Keratinocyte (primary cell): ENCODE measurements around the gene CSK. TPM values are rescaled to one million over a fixed set of nuclear protein-coding genes. Genes with fewer than 3 reads are reported as not detected.

Experiments
- DNase-seq: peaks from one replicate; pipeline ENCODE4 v3.0.0-alpha.2; 2011; ENCODE audit warnings: low read depth, missing footprints, low spot score
- FAIRE-seq: peaks from 2 replicates; lab custom pipeline; 2011; peaks lifted over from hg19 to GRCh38; lab: Jason Lieb, UNC
- H2AFZ ChIP-seq: 2 replicates; pipeline ENCODE4 v1.6.0; 2012; ENCODE audit warnings: low read length, control low read depth, inconsistent platforms; ENCODE audit not compliant: control insufficient read depth
- H3K27ac ChIP-seq: 2 replicates; pipeline ENCODE4 v1.5.1; 2011; ENCODE audit warnings: low read length; ENCODE audit not compliant: control insufficient read depth, insufficient read depth
- H3K27me3 ChIP-seq: 3 replicates; pipeline ENCODE4 v1.6.0; 2011; ENCODE audit warnings: low read length; ENCODE audit not compliant: control insufficient read depth, insufficient read depth; ENCODE audit errors: extremely low read depth
- H3K36me3 ChIP-seq, 2 experiments: 2 replicates in 1 of 2; 3 replicates in 1 of 2; pipeline ENCODE4 v1.5.1; 2011; ENCODE audit warnings: low read length in 2 of 2, mild to moderate bottlenecking in 1 of 2; ENCODE audit not compliant: control insufficient read depth in 2 of 2, insufficient read depth in 2 of 2; ENCODE audit errors: extremely low read depth in 1 of 2
- H3K4me1 ChIP-seq: 3 replicates; pipeline ENCODE4 v1.5.1; 2011; ENCODE audit warnings: low read length; ENCODE audit not compliant: control insufficient read depth, insufficient read depth; ENCODE audit errors: extremely low read depth
- H3K4me2 ChIP-seq: 3 replicates; pipeline ENCODE4 v1.6.0; 2011; ENCODE audit warnings: low read depth, low read length; ENCODE audit not compliant: control insufficient read depth, insufficient read depth; ENCODE audit errors: extremely low read depth
- H3K4me3 ChIP-seq, 3 experiments: fragments of 200-600 bp in 1 of 3; sonication (generic) in 1 of 3; 2 replicates in 2 of 3; 3 replicates in 1 of 3; pipeline ENCODE4 v1.5.1; 2011 to 2016; ENCODE audit warnings: low read length in 3 of 3, mild to moderate bottlenecking in 3 of 3, control low read depth in 2 of 3, inconsistent platforms in 1 of 3, low read depth in 1 of 3, mixed read lengths in 1 of 3, mixed run types in 1 of 3, moderate library complexity in 1 of 3; ENCODE audit not compliant: control insufficient read depth in 2 of 3, insufficient read depth in 2 of 3; ENCODE audit errors: extremely low read depth in 1 of 3
- H3K79me2 ChIP-seq: 2 replicates; pipeline ENCODE4 v1.6.0; 2012; ENCODE audit warnings: low read length; ENCODE audit not compliant: control insufficient read depth, insufficient read depth
- H3K9ac ChIP-seq: 3 replicates; pipeline ENCODE4 v1.6.0; 2011; ENCODE audit warnings: low read length; ENCODE audit not compliant: control insufficient read depth, insufficient read depth; ENCODE audit errors: extremely low read depth
- H3K9me1 ChIP-seq: 3 replicates; pipeline ENCODE4 v1.6.0; 2011; ENCODE audit warnings: low read length; ENCODE audit not compliant: control insufficient read depth, insufficient read depth; ENCODE audit errors: extremely low read depth
- H3K9me3 ChIP-seq: 2 replicates; pipeline ENCODE4 v1.5.1; 2012; ENCODE audit warnings: low read depth, low read length; ENCODE audit not compliant: control insufficient read depth
- H4K20me1 ChIP-seq: 3 replicates; pipeline ENCODE4 v1.6.0; 2011; ENCODE audit warnings: low read length; ENCODE audit not compliant: control insufficient read depth, insufficient read depth; ENCODE audit errors: extremely low read depth
- EZH2 ChIP-seq: IDR thresholded peaks from one replicate; pipeline ENCODE4 v1.6.1; 2012; ENCODE audit warnings: inconsistent platforms, mild to moderate bottlenecking, low read length, moderate library complexity
- dilution Hi-C: fragments of 300-500 bp; cut with MboI; formaldehyde crosslinking; loops from one replicate; pipeline ENCODE4 v1.7.0; 2020; ENCODE audit warnings: low sequenced_read_pairs; ENCODE audit not compliant: extremely low pct_ligation_motif_present
- polyA plus RNA-seq, 5 experiments: library from polyadenylated mRNA; depleted of rRNA in 3 of 5; stranded (reverse) in 3 of 5; stranded (forward) in 1 of 5; unstranded in 1 of 5; fragments of >200 nt; gene quantifications; 1 replicate in 1 of 5; 2 replicates in 3 of 5; 3 replicates in 1 of 5; pipeline versions ENCODE4 v1.2.1 to v1.2.3, GENCODE V29; 2011 to 2012; ENCODE audit warnings: missing spikeins in 2 of 5, low read depth in 1 of 5, low replicate concordance in 1 of 5
- TF ChIP-seq, protein P1 (sequence below), 3 experiments: IDR thresholded peaks in 1 of 3; conservative IDR thresholded peaks in 1 of 3; optimal IDR thresholded peaks in 1 of 3; 2 replicates in 2 of 3; 3 replicates in 1 of 3; pipeline versions ENCODE3 to v1.5.1; 2011; ENCODE audit warnings: low read length in 3 of 3, mild to moderate bottlenecking in 3 of 3, moderate library complexity in 2 of 3, control low read depth in 1 of 3, inconsistent platforms in 1 of 3; ENCODE audit not compliant: insufficient read depth in 2 of 3; ENCODE audit errors: extremely low read depth in 1 of 3

Gene CSK
- polyA plus RNA-seq, 1 donor (not counting 4 experiments of a cell fraction or from before 2014, with no cell fraction given) = 17.2 TPM

DNA sequence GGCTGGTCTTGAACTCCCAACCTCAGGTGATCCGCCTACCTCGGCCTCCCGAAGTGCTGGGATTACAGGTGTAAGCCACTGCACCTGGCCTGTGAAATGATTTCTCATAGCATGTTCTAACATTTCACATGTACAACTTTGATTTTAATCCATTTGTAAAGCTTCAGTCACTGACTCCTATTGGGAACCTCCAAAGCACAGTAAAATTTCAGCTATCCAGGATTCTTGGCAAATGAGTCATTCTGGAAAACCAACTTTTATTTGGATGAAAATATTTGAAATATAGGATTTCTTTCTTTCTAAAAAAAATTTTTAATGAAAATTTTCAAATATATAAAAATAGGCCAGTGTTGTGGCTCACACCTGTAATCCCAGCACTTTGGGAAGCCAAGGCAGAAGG lies 28.1 kb downstream of the CSK start:
- dilution Hi-C loops = no loop called here
- Histone ChIP-seq H3K27ac (no peak overlapping the region), H3K9me1 (no peaks in the 10 kb centered on the region), H3K4me1 (peaks cover 7% of the 10 kb centered on the region), H3K27me3 (no peaks in the 10 kb centered on the region), H3K79me2 (no peaks in the 10 kb centered on the region), H3K9me3 (no peaks in the 10 kb centered on the region), H3K4me2 (no peak overlapping the region), H3K9ac (no peak overlapping the region), H3K36me3 (no peaks in the 10 kb centered on the region), H4K20me1 (peaks cover 3% of the 10 kb centered on the region), H2AFZ (no peak overlapping the region), H3K4me3 (no peak overlapping the region)
- TF ChIP-seq, protein P1, sequence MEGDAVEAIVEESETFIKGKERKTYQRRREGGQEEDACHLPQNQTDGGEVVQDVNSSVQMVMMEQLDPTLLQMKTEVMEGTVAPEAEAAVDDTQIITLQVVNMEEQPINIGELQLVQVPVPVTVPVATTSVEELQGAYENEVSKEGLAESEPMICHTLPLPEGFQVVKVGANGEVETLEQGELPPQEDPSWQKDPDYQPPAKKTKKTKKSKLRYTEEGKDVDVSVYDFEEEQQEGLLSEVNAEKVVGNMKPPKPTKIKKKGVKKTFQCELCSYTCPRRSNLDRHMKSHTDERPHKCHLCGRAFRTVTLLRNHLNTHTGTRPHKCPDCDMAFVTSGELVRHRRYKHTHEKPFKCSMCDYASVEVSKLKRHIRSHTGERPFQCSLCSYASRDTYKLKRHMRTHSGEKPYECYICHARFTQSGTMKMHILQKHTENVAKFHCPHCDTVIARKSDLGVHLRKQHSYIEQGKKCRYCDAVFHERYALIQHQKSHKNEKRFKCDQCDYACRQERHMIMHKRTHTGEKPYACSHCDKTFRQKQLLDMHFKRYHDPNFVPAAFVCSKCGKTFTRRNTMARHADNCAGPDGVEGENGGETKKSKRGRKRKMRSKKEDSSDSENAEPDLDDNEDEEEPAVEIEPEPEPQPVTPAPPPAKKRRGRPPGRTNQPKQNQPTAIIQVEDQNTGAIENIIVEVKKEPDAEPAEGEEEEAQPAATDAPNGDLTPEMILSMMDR (optimal IDR thresholded peaks at IDR 0.05 in 1 of 3, IDR thresholded peaks at IDR 0.05 in 1 of 3, conservative IDR thresholded peaks at IDR 0.05 in 1 of 3; ENCODE audit: extremely low read depth in 1 of 3, insufficient read depth in 2 of 3, low read length in 3 of 3) = no peak
- no peak for TF ChIP-seq EZH2
- FAIRE-seq = no peak
- DNase-seq = no peak

DNA sequence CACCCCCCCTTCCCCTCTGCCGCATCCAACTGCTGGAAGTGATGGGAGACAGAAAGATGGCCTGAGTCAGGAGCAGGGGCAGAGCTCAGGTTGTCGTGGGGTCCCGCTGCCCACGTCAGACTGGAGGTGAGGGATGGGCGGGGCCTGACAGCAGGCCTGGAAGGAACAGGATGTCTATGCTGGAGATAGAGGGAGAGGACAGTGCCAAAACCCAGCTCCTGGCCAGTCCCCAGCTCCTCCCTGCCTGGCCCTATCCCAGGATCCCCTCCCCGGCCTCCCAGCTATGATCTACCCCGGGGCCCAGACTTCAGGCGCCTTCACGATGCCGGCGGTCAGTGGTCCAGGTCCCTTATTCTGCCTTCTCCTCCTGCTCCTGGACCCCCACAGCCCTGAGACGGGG lies 30.7 kb downstream of the CSK start, which contains the start of gene LMAN1L:
LMAN1L (plus strand) TSS at position 303 of the 400 bp plus-strand sequence; CDS start at position 323, 20 bp downstream.
- TF ChIP-seq, protein P1 (optimal IDR thresholded peaks at IDR 0.05 in 1 of 3, IDR thresholded peaks at IDR 0.05 in 1 of 3, conservative IDR thresholded peaks at IDR 0.05 in 1 of 3; ENCODE audit: extremely low read depth in 1 of 3, insufficient read depth in 2 of 3, low read length in 3 of 3) = no peak
- TF ChIP-seq EZH2 = no peak
- Histone ChIP-seq H3K4me1 (peaks cover 15% of the 10 kb centered on the region), H2AFZ (no peak within 1 kb of the TSS), H3K27ac (no peak within 1 kb of the TSS), H3K9ac (no peak within 1 kb of the TSS), H3K9me3 (no peaks in the 10 kb centered on the region), H3K4me3 (no peak within 1 kb of the TSS), H3K27me3 (no peaks in the 10 kb centered on the region), H4K20me1 (peaks cover 6% of the 10 kb centered on the region), H3K79me2 (no peaks in the 10 kb centered on the region), H3K4me2 (no peak within 1 kb of the TSS), H3K36me3 (no peaks in the 10 kb centered on the region), H3K9me1 (no peaks in the 10 kb centered on the region)
- dilution Hi-C loops = no loop called here
- FAIRE-seq = no peak
- no peak for DNase-seq
